ENCODE results near the gene PAGE4. TPM values are rescaled to one million over a fixed set of nuclear protein-coding genes. Genes with fewer than 3 reads are reported as not detected.

The PAGE4 gene
- total RNA-seq, 1 donor from 2014 or later: not detected

DNA sequence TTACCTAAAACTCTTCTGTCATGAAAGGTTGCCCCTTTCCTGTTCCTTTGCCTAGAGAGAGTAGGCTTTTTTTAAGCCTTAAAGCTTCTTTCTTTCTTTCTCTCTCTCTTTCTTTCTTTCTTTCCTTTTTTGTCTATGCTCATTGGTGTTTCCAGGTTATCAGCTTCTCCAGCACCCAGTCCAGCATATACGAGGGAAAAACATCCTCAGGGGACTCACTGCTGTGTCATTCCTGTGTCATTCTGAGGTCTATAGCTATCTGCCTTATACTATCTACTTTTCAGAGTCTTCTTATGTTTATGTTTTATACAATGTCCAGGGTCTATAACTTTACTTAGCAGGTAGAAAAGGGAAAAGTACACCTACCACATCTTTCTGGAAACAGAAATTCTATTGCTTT is 39.6 kb downstream of the PAGE4 start:
- H3K36me3 ChIP-seq: no peaks in the 10 kb centered on the region
- H3K9me3 ChIP-seq: no peaks in the 10 kb centered on the region
- no peaks in the 10 kb centered on the region for H3K4me1 ChIP-seq
- intact Hi-C loops (cut with DNase I): no loop called here
- TF ChIP-seq, protein P1, sequence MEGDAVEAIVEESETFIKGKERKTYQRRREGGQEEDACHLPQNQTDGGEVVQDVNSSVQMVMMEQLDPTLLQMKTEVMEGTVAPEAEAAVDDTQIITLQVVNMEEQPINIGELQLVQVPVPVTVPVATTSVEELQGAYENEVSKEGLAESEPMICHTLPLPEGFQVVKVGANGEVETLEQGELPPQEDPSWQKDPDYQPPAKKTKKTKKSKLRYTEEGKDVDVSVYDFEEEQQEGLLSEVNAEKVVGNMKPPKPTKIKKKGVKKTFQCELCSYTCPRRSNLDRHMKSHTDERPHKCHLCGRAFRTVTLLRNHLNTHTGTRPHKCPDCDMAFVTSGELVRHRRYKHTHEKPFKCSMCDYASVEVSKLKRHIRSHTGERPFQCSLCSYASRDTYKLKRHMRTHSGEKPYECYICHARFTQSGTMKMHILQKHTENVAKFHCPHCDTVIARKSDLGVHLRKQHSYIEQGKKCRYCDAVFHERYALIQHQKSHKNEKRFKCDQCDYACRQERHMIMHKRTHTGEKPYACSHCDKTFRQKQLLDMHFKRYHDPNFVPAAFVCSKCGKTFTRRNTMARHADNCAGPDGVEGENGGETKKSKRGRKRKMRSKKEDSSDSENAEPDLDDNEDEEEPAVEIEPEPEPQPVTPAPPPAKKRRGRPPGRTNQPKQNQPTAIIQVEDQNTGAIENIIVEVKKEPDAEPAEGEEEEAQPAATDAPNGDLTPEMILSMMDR (IDR thresholded peaks at IDR 0.05): no peak
- H3K4me3 ChIP-seq: no peak overlapping the region
- no peak overlapping the region for H3K27ac ChIP-seq
- DNase-seq (ENCODE audit: low spot score in 2 of 2): no peak
- no peaks in the 10 kb centered on the region for H3K27me3 ChIP-seq

DNA sequence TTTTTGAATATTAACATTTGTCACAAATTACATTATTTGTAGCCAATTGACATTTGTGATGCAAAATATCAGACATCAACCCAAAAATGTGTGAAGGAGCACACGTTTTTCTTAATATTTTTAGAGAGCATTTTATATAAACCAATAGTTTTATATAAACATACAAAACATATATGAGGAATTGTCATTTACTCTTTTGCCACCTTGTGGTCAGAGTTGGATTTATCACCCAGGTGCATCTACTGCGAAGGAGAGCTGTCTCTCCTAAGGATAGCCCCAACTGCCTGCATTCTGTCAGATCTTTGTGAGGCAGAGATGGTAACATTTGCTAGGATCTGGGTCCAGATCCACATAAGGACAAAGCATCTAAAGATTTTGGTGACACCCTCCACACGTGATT is 47.6 kb downstream of the PAGE4 start:
- H3K9me3 ChIP-seq: no peaks in the 10 kb centered on the region

DNA sequence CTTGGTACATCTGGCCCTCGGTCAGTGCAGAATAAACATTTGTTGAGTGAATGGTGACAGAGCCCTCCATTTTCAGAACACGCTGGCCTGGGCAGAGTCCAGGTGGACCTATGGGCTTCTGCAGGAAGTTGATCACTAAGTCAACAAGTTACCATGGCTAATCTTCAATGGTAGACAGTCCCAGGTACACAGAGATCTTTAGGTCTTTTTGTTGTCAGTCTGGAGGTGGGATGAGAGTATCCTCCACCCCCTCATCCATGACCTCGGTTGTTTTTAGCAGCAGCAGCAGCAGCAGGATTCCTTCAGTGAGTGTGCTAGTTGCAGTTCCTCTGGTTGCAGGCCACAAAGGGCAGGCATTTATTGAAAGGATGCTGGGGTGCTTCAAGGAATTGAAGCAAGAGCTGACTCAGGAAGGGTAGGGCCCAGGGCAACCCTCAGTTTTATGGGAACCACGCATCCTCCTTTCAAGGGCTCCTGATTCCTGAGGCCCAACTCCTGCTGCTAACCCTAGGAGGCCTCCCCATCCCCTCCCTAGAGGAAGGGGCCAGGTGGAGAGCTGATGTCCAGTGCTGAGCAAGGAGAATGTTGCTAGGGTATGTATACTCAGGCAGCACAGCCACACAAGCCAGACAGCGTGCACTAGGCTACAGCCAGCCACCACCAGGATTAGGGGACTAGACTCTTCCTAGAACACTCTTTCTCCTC is 48.4 kb downstream of the PAGE4 start:
- TF ChIP-seq, protein P1 (IDR thresholded peaks at IDR 0.05): no peak
- H3K4me3 ChIP-seq: no peak overlapping the region
- H3K27ac ChIP-seq: peak overlapping the region; percentile 83 to 85
- H3K36me3 ChIP-seq: no peaks in the 10 kb centered on the region
- no peaks in the 10 kb centered on the region for H3K9me3 ChIP-seq
- intact Hi-C loops (cut with DNase I): no loop called here
- no peaks in the 10 kb centered on the region for H3K4me1 ChIP-seq
- no peaks in the 10 kb centered on the region for H3K27me3 ChIP-seq
- DNase-seq (ENCODE audit: low spot score in 2 of 2): no peak

More for the DNA sequence above, 47.6 kb downstream of the PAGE4 start:
- TF ChIP-seq, protein P1 (IDR thresholded peaks at IDR 0.05): peak in 1 of 3 experiments; percentile 42
- no peaks in the 10 kb centered on the region for H3K27me3 ChIP-seq
- H3K4me1 ChIP-seq: no peaks in the 10 kb centered on the region
- intact Hi-C loops (cut with DNase I): no loop called here
- H3K27ac ChIP-seq: no peak overlapping the region
- H3K4me3 ChIP-seq: no peak overlapping the region
- DNase-seq (ENCODE audit: low spot score in 2 of 2): no peak
- no peaks in the 10 kb centered on the region for H3K36me3 ChIP-seq

DNA sequence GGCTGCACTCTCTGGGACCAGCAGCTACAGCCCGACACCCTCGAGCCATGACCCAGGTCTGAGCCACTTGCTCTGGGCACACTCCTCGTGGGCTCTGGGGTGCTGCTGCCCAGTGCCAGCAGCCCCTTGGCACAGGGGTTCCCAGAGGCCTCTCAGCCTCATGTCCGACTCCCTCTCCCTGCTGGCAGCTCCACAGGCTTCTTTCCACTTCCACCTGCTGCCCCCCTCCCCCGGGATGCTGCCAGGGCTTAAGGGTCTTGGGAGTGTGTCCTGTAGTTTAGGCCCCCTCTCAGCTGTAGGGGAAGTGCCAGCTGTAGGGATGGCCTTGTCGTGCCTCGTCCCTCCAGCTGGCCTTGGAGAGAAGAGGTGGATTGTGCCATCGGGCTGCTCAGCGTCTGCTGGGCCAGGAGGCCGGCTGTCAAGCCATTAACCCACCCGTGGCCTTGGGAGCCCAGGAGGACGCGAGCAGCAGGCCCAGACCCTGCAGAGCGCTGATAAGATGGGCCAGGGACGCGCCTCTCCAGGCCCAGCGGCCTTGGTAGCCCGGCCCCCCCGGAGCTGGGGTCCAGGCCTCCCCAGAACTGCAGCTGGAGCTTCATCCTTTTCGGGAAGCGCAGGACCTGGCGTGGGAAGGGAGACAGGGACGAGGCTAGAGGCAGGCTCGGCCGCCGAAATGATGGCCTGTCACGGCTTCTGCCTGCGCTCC is 49.2 kb downstream of the PAGE4 start:
- Histone ChIP-seq H3K27ac (peak overlapping the region; percentile 83 to 85), H3K4me3 (peak overlapping the region; percentile 46 to 81), H3K9me3 (no peaks in the 10 kb centered on the region), H3K27me3 (no peaks in the 10 kb centered on the region), H3K36me3 (no peaks in the 10 kb centered on the region), H3K4me1 (no peaks in the 10 kb centered on the region)
- no peak for DNase-seq (ENCODE audit: low spot score in 2 of 2)
- TF ChIP-seq, protein P1 (IDR thresholded peaks at IDR 0.05): no peak
- intact Hi-C loops (cut with DNase I): no loop called here

- no peaks in the 10 kb centered on the region for H3K4me1 ChIP-seq
- H3K9me3 ChIP-seq: no peaks in the 10 kb centered on the region
- peak within 1 kb of the TSS; percentile 83 to 85 for H3K27ac ChIP-seq
- peak; percentile 25 to 86 for DNase-seq (ENCODE audit: low spot score in 2 of 2)
- intact Hi-C loops (cut with DNase I): loop anchor here (1.0 kb wide), 1 partner anchor 43 kb away; the partner anchor contains the start of gene CLCN5
- H3K27me3 ChIP-seq: no peaks in the 10 kb centered on the region
- H3K4me3 ChIP-seq: peak within 1 kb of the TSS; percentile 46 to 81
- no peaks in the 10 kb centered on the region for H3K36me3 ChIP-seq
- TF ChIP-seq, protein P1 (IDR thresholded peaks at IDR 0.05): peak; percentile 46 to 58 (median 55)
Measured at GRCh38 chrX:49878834-49879655, 49.9 kb downstream of the PAGE4 start, which contains the start of gene USP27X. Gene USP27X, plus strand, starts transcription at chrX:49879484. Its CDS starts 824 bp downstream, at chrX:49880308.

Measured in ascending aorta (tissue), 2 donors.